Right lobe of liver (tissue), 4 donors: ENCODE results near the gene FAM98B.

ENCODE experiments used
- CTCF ChIP-seq, 4 donors: fragments of 200-600 bp in 3 of 4; fragments of 450-650 bp in 1 of 4; IDR thresholded peaks; one replicate each; pipeline versions ENCODE4 v1.5.1 to v1.8.0; 2016 to 2022; ENCODE audit warnings: antibody characterized with exemption in 4 of 4, mild to moderate bottlenecking in 2 of 4
- POLR2A ChIP-seq: fragments of 450-650 bp; IDR thresholded peaks from one replicate; pipeline ENCODE4 v1.6.1; 2017; ENCODE audit warnings: antibody characterized with exemption, mild to moderate bottlenecking
- donor health status: DM: no; HTN: no; CAD: no.
- donor health status: DM: no; HTN: no; CAD: no.
- donor health status: DM: no; HTN: yes; CAD: no.

DNA sequence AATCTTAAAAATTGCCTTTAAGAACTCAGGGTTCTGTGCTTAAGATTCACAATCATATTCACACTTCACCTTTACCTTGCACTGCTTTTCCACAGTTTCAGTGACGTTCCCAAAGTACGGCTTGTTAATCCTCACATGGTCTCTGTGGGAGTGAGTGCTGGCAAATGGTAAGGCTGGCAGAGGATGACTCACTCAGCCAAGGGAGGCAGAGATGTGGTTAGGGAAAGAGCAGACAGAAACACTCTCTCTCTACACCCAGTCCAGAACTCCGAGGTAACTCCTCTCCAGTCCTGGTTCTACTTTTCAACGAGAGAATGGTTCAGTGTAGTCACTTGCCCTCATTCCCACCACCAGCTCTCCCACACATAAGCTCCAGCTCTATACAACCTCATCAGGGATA lies 77.6 kb downstream of the FAM98B start:
- TF ChIP-seq CTCF (IDR thresholded peaks at IDR 0.05) (no peak), POLR2A (no peak)
